Progenitor cell of endocrine pancreas (in vitro differentiated cells): Measurements from ENCODE around the gene GDE1. TPM values are rescaled to one million over a fixed set of nuclear protein-coding genes. Genes with fewer than 3 reads are reported as not detected.

Experiments
- DNase-seq: peaks from one replicate; pipeline ENCODE4 v3.0.0; 2021; ENCODE audit warnings: low spot score; ENCODE audit not compliant: unreplicated experiment
- H3K27ac Mint-ChIP-seq: 2 replicates; pipeline ENCODE4 v1.8.0; 2021; ENCODE audit warnings: mild to moderate bottlenecking, moderate library complexity, mixed read lengths
- H3K27me3 Mint-ChIP-seq: 2 replicates; pipeline ENCODE4 v1.8.0; 2021; ENCODE audit warnings: mixed read lengths
- H3K36me3 Mint-ChIP-seq: 2 replicates; pipeline ENCODE4 v1.8.0; 2022; ENCODE audit warnings: mixed read lengths; ENCODE audit not compliant: insufficient read depth
- H3K4me1 Mint-ChIP-seq: 2 replicates; pipeline ENCODE4 v1.8.0; 2021; ENCODE audit warnings: low read depth, mixed read lengths
- H3K4me3 Mint-ChIP-seq: 2 replicates; pipeline ENCODE4 v1.8.0; 2021; ENCODE audit warnings: low read depth, mild to moderate bottlenecking, moderate library complexity, mixed read lengths
- H3K9me3 Mint-ChIP-seq: 2 replicates; pipeline ENCODE4 v1.8.0; 2021; ENCODE audit warnings: low read depth, mixed read lengths
- total RNA-seq: library from RNA; stranded (reverse); gene quantifications from 2 replicates; pipeline ENCODE4 v1.2.1, GENCODE V29; 2021
- TF ChIP-seq, protein P1 (sequence below): fragments of 200-600 bp; sonication (generic); IDR thresholded peaks from one replicate; pipeline ENCODE4 v1.5.0; 2021; ENCODE audit warnings: antibody characterized with exemption, mild to moderate bottlenecking; ENCODE audit not compliant: unreplicated experiment

The GDE1 gene
- total RNA-seq, 1 donor from 2014 or later = 116 TPM

DNA sequence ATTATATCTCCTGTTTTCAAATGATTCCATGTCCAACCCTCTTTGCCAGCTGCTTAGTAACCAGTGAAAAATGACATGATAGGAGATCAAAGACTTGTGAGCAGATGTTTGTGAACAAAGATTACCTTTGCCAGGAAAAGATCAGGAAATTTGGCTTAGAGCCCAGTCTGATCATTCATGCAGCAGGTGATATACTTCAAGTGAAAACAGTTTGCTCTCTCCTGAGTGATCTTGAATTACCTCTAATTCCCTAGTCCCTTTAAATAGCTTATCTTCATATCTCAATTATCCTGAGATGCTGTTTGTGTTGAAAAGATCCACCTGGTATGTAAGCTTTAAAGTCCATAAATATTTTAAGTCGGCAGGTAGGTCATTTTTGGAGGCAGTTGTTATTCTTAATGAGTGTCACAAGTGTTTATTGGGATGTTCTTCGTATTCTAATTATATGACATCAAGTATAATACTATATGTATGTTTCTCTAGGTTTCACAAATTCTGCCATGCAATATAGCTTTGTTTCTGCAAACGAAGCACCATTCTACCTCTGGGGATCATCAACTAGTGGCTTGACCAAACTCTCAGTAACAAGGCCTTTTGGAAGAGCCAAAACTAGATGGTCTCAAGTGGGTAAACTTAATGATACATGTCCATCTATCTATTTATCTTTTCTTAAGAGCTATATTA, 20.4 kb upstream of the GDE1 start:
- H3K4me3 Mint-ChIP-seq = no peak overlapping the region

DNA sequence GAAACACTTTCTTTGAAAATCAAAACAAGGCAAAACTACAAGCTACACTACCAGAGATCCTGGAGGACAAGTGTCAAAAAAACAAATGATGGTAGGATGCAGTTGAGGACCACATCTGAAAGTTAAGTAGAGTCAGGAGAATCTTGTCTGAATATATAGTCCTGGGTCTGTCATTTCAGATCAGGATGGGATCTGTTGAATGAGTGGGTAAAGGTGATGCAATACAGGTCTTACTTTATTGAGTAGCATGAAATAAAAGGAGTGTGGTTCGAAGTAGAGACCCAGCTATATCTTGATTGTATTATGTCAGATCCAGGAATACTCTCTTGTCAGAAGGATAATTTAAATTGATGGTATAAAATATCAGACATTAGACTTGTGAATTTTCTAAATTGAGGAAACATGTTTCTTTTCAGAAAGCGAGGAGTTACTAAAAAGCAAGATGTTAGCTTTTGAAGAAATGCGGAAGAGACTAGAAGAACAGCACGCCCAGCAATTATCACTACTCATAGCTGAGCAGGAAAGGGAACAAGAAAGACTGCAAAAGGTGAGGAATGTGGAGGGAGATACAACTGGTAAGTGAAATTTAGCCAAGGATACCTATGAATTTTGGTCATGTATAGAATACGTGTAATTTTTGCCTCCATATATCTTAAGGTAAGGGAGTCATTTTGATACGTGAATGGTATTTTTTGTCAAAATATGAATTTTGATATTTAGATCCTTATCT, 18.5 kb upstream of the GDE1 start:
- DNase-seq = no peak
- peaks cover 32% of the 10 kb centered on the region for H3K36me3 Mint-ChIP-seq
- TF ChIP-seq, protein P1, sequence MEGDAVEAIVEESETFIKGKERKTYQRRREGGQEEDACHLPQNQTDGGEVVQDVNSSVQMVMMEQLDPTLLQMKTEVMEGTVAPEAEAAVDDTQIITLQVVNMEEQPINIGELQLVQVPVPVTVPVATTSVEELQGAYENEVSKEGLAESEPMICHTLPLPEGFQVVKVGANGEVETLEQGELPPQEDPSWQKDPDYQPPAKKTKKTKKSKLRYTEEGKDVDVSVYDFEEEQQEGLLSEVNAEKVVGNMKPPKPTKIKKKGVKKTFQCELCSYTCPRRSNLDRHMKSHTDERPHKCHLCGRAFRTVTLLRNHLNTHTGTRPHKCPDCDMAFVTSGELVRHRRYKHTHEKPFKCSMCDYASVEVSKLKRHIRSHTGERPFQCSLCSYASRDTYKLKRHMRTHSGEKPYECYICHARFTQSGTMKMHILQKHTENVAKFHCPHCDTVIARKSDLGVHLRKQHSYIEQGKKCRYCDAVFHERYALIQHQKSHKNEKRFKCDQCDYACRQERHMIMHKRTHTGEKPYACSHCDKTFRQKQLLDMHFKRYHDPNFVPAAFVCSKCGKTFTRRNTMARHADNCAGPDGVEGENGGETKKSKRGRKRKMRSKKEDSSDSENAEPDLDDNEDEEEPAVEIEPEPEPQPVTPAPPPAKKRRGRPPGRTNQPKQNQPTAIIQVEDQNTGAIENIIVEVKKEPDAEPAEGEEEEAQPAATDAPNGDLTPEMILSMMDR = no peak
- no peak overlapping the region for H3K27ac Mint-ChIP-seq
- no peaks in the 10 kb centered on the region for H3K4me1 Mint-ChIP-seq
- no peaks in the 10 kb centered on the region for H3K27me3 Mint-ChIP-seq
- H3K9me3 Mint-ChIP-seq = peaks cover 7% of the 10 kb centered on the region
- H3K4me3 Mint-ChIP-seq = no peak overlapping the region

More for the DNA sequence above, 20.4 kb upstream of the GDE1 start:
- Mint-ChIP-seq H3K27me3 (no peaks in the 10 kb centered on the region), H3K27ac (no peak overlapping the region), H3K36me3 (peaks cover 31% of the 10 kb centered on the region), H3K9me3 (peaks cover 7% of the 10 kb centered on the region), H3K4me1 (no peaks in the 10 kb centered on the region)
- no peak for DNase-seq
- TF ChIP-seq, protein P1 = no peak

DNA sequence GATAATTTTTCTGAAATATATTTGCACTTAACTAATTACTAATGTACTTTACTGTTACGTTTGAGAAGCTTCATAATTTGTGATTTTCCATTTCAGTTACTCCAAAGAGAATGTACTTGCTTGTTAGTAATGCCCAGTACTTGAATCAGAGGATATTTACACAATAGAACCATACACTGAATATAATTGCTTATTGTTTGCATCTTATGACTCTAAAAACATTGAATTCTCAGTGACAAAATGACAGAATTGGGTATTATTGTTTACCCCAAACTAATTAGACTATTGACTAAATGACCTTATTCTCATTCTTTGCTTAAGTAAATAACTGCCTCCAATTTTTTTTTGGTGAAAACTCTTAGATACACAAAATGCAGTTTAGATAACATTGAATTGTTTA, 10.7 kb upstream of the GDE1 start:
- H3K27ac Mint-ChIP-seq = no peak overlapping the region
- DNase-seq = no peak
- H3K36me3 Mint-ChIP-seq = peaks cover 14% of the 10 kb centered on the region
- no peaks in the 10 kb centered on the region for H3K9me3 Mint-ChIP-seq
- H3K27me3 Mint-ChIP-seq = no peaks in the 10 kb centered on the region
- H3K4me3 Mint-ChIP-seq = no peak overlapping the region
- TF ChIP-seq, protein P1 = no peak
- no peaks in the 10 kb centered on the region for H3K4me1 Mint-ChIP-seq

DNA sequence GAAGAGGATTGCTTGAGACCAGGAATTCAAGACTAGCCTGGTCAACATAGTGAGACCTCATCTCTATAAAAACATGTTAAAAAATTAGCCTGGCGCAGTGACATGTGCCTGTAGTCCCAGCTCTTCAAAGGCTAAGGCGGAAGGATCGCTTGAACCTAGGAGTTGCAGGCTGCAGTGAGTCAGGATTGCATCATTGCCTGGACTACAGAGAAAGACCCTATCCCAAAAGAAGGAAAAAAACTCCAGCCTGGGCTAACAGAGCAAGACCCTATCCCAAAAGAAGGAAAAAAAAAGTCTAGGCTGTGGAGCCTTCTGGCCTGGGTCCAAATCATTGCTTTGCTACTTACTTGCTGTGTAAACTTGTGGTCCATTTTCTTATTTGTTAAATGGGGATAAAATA, 6.8 kb upstream of the GDE1 start:
- Mint-ChIP-seq H3K27ac (no peak overlapping the region), H3K4me3 (no peak overlapping the region), H3K27me3 (no peaks in the 10 kb centered on the region), H3K4me1 (peaks cover 12% of the 10 kb centered on the region), H3K9me3 (no peaks in the 10 kb centered on the region), H3K36me3 (peaks cover 7% of the 10 kb centered on the region)
- DNase-seq = no peak
- TF ChIP-seq, protein P1 = no peak

DNA sequence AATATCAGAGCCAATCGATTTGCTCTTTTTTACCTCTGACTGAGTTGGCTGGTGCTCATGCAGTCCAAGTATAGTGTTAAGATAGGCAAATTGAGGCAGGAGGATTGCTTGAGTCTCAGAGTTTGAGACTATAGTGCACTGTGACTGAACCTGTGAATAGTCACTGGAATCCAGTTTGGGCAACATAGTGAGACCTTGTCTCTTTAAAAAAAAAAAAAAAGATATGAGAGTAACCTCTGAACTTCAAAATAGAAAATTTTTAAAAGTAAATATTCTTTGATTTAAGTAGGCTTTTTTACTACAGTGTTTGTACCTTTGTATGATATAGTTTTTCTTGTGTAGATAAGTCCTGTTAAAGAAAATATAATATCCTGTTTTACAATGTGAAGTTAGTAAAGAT, 5.3 kb upstream of the GDE1 start:
- H3K27me3 Mint-ChIP-seq = no peaks in the 10 kb centered on the region
- peaks cover 4% of the 10 kb centered on the region for H3K36me3 Mint-ChIP-seq
- no peak overlapping the region for H3K27ac Mint-ChIP-seq
- no peak for DNase-seq
- H3K4me3 Mint-ChIP-seq = no peak overlapping the region
- no peaks in the 10 kb centered on the region for H3K9me3 Mint-ChIP-seq
- H3K4me1 Mint-ChIP-seq = peaks cover 18% of the 10 kb centered on the region
- TF ChIP-seq, protein P1 = no peak
